Superior temporal gyrus (tissue), 1 donor: ENCODE measurements around the gene RBBP8.
"Not testable (repeated sequence)": the region's sequence is repeated elsewhere in the genome, so short reads cannot be mapped to it uniquely, and the experiment has no call there.

Experiments
- DNase-seq: peaks from one replicate; pipeline ENCODE4 v3.0.0-alpha.2; 2016; ENCODE audit errors: extremely low spot score

The RBBP8 gene

GRCh38 chr18:22933206-22933965 is at the start of gene RBBP8:
Gene RBBP8, plus strand, starts transcription at chr18:22933328. Its CDS starts 3,524 bp downstream, at chr18:22936852.
- DNase-seq, result peak; percentile 83

DNA sequence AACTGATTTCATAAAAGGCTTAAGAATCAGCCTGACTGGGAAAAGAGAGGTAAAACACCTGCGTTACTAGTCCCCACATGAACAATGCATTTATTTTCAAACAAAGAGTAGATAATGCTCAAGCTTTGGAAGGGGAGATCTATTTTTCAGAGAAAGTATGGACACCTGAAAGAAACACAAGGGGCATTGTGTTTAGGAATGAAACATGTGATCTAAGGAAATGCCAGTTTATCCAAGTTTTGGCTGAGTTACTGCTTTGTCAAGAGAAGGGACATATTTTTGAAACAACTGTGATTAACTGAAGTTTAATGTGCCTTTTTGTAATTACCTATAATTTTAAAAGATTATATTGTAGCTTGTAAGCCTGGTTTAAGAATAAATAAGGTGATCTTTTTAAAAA is 49.3 kb upstream of the RBBP8 start:
- DNase-seq, result no peak

- DNase-seq, result not testable (repeated sequence)
These were observed 47.4 kb upstream of the RBBP8 start for GRCh38 chr18:22885694-22886093.

DNA sequence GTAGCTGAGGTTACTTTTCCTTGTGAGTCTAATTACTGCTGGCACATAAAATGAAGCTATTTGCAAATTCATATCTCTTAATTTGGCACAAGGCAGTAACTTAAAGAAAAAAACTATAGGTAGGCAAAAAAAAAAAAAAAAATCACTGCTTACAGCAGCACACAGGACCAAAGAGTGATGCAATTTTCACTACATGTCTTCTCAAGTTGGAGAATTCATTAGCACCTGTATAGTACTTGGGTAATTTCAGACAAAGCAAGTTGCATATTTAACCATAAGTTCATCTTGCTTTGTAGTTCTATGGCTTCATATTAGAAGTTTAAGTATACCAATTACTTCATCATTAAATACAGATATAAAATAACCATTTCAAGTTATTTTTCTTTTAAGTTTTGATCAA is 33.7 kb upstream of the RBBP8 start:
- DNase-seq, result no peak

- DNase-seq, result no peak
These were observed 32.4 kb upstream of the RBBP8 start for GRCh38 chr18:22900558-22901238.

GRCh38 chr18:22902093-22902492 is 31.0 kb upstream of the RBBP8 start:
- DNase-seq, result no peak

DNA sequence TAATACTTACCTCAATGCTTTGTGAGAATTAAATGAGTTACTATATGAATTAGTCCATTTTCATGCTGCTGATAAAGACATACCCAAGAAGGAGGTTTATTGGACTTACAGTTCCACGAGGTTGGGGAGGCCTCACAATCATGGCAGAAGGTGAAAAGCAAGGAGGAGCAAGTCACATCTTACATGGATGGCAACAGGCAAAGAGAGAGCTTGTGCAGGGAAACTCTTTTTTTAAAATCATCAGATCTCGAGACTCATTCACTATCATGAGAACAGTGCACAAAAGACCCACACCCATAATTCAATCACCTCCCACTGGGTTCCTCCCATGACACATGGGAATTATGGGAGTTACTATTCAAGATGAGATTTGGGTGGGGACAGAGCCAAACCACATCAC is 29.9 kb upstream of the RBBP8 start:
- not testable (repeated sequence) for DNase-seq

DNA sequence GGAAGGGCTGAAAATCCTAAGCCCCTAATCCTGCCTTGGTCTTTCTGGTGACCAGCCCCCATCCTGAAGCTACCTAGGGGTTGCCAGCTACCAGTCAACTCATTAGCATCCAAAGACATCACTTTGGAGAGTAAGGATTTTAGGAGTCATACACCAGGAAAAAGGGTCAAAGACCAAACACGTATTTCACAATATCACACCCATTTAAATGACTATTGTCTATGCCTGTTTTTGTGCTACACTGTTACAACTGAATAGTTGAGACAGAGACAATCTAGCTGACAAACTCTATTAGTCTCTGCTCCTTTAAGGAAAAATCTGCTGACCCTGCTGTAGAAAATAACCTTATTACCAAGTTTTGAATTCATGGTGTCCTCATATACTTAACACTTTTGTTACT is 21.0 kb upstream of the RBBP8 start:
- DNase-seq, result no peak

GRCh38 chr18:22912835-22913234 is 20.3 kb upstream of the RBBP8 start:
- no peak for DNase-seq

- no peak for DNase-seq
These were observed 19.3 kb upstream of the RBBP8 start for GRCh38 chr18:22913861-22914260.

DNA sequence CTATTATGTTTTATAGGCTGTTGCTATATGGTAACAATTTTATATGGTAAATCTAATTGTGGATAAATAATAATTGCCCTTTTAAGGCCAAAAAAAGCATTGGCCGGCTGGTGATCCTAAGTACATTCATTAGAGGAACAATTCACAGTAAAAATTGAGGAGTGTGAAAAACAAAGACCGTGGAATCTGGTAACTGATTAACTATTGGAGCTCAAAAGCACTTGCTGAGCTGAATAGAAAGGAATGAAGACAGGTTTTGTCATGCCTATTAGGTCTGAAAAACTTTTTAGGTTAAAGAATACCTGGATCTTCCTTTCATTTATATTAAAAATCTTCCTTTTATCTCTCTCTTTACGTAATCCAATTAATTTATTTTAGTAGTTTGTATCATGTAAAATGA is 18.5 kb upstream of the RBBP8 start:
- DNase-seq, result no peak

DNA sequence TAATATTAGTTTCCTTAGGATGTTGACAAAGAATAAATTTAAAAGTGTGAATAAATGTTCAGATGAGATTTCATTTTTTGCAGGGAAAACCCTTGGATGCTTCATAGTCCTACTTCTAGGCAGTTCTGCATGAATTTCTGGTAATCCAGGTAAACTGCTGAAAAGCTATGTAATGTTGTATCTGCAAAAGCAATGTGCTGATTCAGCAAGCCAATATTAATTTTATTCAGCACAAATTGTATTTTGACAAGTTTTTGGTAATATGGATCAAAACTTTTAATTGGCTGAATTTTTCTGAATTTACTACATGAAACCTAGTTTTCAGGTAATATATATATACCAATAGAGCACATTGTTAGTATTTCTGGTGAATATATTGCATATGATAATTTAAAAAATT is 17.8 kb upstream of the RBBP8 start:
- no peak for DNase-seq

- DNase-seq, result no peak
These were observed 11.4 kb upstream of the RBBP8 start for GRCh38 chr18:22921772-22922171.

DNA sequence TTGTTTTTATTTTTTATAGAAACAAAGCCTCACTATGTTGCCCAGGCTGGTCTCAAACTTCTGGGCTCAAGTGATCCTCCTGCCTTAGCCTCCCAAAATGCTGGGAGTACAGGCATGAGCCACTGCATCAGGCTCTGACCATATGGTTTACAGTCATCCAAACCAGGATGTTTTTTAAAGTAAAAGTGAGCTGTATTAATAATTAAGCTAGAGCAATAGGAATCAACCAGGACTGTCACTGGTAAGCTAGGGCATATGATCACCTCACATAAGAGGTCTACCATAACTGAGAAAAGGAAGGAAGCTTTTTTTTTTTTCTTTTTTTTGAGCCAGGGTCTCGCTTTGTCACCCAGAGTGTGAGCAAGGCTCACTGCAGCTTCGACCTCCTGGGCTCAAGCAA is 8.5 kb upstream of the RBBP8 start:
- no peak for DNase-seq

GRCh38 chr18:22926454-22926853 is 6.7 kb upstream of the RBBP8 start:
- DNase-seq, result no peak

- no peak for DNase-seq
These were observed 4.8 kb upstream of the RBBP8 start for GRCh38 chr18:22928339-22928738.

DNA sequence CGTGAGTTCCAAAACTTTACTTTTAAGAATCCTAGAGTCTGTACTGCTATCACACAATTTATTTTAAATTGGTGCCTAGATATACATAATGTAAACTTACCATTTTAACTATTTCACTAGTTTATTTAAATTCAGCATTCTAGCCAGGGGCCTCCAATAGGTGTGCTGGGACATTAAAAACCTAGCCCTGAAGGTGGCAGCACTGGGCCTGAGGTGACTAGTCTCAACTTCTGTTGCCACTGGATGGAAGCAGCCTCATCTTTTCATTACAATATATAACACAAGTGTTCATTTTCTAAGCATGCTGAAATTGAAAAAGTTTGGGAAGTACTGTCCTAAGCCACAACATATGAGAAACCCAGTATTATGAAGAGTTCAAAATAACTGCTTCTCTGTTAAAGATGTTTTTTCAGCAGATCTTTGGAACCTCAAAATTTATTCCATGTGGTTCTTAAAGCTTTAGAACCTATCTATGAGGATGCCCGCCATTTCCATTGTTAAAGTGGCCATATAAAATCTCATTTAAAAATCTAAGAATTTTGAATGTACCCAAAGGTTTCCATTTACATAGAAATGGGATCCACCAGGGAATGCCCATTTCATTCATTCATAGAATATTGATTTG is 2.9 kb upstream of the RBBP8 start:
- DNase-seq, result peak; percentile 81

- DNase-seq, result peak; percentile 65
These were observed 283 bp upstream of the RBBP8 start for GRCh38 chr18:22932885-22933205.

- DNase-seq, result no peak
These were observed 867 bp downstream of the RBBP8 start for GRCh38 chr18:22933966-22934423.

- DNase-seq, result no peak
These were observed 1.7 kb downstream of the RBBP8 start for GRCh38 chr18:22934789-22935188.

GRCh38 chr18:22935431-22935830 is 2.3 kb downstream of the RBBP8 start:
- DNase-seq, result no peak

DNA sequence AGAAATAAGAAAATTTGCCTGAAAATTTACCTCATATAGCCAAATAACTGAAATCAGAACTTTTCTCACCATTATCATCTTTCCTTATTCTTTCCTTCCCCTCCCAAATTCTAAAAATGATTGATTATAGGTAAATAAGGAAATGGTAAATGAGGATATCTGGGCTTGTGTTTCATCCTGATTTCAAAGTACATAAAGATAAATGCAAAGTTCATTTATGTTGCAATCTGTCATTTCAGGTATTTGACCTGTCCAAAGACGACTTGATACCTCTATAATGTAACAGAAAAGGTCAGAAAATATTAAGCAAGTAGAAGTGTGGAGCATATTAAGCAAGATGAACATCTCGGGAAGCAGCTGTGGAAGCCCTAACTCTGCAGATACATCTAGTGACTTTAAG is 3.4 kb downstream of the RBBP8 start:
- no peak for DNase-seq

DNA sequence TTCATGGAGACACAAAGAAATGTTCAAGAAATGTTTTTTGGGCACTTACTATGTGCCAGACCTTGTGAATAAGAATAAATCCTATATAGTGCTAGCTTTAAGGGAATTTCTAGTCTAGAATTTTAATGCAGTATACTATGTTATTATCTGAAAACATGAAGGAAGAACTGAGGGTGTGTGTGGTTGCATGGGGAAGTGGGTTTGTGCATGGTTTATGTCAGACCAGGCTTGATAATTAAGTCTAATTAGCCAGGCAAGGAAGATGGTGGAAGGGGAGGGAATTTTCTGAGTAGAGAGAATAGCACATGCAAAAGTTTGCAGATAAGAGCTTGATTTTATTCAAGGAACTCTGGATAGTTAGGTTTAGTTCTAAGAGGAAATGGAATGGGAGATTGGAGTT is 6.5 kb downstream of the RBBP8 start:
- DNase-seq, result no peak
